CMK (cell line): ENCODE measurements around the gene MRPS2.
"Not testable (repeated sequence)": the region's sequence is repeated elsewhere in the genome, so short reads cannot be mapped to it uniquely, and the experiment has no call there.

Experiments used
- DNase-seq: peaks from one replicate; pipeline ENCODE4 v3.0.0-alpha.2; 2010; ENCODE audit warnings: low read depth

The MRPS2 gene

GRCh38 chr9:135500071-135500524, 384 bp upstream of the MRPS2 start:
- no peak for DNase-seq

GRCh38 chr9:135501261-135502167, 1.0 kb downstream of the MRPS2 start:
- DNase-seq = no peak

DNA sequence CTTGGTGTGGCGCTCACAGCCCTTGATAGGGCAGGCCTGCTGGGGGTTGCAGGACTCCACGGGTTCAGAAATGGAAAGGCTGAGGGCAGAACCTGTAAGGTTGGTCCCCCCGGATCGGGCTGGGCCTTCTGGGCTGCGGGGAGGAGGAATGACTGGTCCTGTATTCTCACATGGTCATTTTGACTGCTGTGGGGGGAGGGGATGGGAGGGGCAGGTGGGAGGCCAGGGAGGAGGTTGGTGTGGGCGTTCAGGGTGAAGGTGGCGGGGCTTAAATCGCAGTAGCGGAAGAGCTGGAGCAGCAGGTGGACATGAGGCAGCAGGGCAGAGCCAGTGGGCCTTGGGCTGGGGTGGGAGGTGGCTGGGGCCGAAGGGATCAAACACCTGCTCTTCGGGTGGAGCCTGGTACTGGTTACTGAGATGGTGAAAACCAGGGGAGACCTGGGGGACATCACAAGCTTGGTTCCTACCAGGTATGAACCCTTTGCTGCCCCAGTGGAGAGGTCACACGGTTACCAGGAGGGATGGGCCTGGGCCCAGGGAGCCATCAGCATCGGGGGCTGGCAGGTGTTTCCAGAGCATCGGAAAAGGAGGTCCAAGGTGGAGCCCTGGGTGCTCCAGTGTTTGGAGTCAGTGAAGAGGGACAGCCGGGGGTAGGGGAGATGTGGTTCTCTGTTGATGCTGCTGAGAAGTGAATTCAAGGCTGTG, 1.8 kb downstream of the MRPS2 start:
- DNase-seq = no peak

- DNase-seq = no peak
Measured at GRCh38 chr9:135502873-135503321, 2.4 kb downstream of the MRPS2 start.

DNA sequence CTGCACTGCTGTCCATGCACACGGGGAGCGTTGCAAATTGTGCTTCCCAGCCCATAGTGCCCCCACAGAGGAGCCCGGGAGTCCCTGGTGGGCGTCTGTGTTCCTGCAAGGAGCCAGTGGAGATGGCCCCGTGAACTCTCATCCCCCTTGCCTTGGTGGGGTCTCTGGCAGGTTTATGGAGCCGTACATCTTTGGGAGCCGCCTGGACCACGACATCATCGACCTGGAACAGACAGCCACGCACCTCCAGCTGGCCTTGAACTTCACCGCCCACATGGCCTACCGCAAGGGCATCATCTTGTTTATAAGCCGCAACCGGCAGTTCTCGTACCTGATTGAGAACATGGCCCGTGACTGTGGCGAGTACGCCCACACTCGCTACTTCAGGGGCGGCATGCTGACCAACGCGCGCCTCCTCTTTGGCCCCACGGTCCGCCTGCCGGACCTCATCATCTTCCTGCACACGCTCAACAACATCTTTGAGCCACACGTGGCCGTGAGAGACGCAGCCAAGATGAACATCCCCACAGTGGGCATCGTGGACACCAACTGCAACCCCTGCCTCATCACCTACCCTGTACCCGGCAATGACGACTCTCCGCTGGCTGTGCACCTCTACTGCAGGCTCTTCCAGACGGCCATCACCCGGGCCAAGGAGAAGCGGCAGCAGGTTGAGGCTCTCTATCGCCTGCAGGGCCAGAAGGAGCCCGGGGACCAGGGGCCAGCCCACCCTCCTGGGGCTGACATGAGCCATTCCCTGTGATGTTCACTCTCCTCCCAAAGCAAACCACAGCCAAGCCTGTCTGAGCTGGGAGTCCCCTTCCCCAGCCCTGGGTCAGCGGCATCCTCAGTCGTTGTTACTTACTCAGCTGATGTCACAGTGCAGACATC, 3.1 kb downstream of the MRPS2 start:
- no peak for DNase-seq

DNA sequence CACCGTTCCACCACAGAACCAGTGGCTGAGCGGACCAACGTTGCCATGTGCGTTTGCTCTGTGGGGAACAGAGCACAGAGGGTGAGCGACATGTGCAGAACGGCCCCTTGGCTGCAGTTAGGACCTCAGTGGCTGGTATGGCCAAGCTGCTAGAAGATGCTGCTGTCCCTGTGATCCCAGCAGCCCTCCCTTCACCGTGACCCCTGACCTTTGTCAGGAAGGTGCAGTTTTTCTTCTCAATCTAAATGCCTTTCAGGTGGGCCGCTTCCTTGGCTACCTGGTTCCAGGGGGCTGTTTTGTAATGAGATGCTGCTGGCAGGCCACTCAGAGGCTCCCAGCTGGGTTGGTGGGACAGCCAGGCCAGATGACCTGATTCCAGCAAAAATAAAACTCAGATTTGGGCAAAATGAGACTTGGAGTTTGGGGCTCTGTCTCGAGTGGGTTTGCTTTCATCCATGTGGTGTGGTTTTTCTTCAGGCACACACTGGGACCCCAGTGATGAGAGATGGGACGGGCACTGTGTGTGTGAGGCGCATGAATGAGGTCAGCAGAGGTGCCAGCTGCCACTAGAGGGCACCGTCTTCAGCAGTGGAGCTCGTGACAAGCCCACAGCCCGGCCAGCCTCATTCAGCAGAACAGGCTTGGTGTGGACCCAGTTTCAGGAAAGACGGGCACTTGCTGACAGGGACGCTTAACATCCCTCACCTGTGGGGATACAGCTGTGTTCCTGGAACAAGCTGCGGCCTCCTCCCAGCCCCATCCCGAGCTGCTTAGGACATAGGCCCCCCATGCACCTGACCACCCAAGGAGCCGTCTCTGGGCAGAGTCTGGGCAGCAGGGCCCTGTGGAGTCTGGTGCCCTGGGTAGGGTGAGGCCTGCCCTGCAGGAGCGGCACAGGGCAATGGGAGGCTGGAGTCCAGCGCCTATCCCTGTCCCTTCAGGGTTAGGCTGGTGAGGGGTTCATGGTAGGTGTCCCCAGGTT, 4.1 kb downstream of the MRPS2 start:
- DNase-seq = peak; percentile 50

DNA sequence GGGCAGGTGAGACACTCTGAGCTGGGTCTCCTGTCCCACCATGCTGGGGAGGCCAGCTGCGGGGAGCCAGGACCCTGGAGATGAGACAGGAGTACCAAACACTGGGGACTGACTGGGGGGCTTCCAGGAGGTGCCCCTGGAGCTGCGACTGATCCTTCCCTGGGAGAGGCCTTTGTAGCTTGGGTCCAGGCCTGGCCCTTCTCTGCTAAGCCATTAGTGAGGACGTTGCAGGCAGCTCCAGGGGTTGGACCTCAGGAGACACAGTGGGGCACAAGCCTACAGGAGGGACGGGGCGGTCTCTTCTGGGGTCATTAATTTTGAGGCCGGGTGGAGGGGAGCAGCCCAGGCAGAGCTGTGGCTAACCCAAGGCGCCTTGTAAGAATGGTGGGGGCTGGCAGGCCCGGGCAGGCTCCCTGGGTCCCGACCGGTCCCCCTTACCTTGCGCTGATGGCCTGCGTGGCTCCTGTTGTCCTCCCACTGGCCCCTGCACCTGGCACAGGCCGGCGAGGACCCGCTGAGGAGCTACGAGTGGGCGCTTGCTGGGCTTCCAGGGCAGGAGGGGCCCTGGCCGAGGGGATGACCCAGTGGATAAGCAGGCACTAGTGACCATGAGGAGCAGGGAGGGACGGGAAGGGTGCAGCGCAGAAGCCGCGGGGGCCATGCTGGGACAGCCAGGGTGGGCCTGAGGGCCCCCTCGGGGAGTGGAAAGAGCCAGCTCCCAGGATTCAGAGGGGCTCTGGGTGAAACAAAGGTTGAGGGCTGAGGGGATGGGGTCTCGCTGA, 5.1 kb downstream of the MRPS2 start:
- no peak for DNase-seq

DNA sequence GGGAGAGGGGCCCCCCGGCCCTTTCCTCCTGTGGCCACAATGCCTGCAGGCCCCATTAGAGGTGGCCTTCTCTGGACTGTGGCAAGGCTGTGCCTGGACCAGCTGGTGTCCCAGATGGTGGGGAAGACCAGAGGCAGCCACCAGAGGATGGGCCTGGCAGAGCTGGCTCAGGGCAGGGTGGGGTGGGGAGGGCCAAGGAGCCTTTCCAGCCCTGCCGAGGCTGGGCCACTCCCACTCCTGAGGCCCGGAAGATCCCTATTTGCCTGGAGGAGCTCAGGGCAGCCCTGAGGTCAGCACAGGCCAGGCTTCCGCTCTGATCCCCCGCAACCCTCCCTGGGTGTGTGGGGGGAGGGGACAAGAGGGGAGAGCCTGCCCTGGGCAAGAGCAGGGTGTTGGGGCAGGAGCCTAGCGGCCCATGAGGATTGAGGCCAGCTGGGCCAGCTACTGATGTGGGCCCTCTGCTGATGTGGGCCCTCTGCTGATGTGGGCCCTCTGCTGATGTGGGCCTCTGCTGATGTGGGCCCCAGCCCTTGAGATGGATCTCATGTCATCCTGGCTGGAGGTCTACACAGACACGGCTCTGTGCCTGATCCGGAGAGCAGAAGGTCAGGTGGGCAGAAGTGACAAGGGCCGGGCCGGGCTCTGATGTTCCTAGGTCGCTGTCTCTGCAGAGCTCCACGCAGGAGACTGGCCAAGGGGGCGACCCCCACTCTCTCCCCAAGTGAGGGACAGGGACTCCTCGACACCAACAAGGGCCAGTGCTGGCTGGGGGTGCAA, 6.0 kb downstream of the MRPS2 start:
- DNase-seq = peak; percentile 60

DNA sequence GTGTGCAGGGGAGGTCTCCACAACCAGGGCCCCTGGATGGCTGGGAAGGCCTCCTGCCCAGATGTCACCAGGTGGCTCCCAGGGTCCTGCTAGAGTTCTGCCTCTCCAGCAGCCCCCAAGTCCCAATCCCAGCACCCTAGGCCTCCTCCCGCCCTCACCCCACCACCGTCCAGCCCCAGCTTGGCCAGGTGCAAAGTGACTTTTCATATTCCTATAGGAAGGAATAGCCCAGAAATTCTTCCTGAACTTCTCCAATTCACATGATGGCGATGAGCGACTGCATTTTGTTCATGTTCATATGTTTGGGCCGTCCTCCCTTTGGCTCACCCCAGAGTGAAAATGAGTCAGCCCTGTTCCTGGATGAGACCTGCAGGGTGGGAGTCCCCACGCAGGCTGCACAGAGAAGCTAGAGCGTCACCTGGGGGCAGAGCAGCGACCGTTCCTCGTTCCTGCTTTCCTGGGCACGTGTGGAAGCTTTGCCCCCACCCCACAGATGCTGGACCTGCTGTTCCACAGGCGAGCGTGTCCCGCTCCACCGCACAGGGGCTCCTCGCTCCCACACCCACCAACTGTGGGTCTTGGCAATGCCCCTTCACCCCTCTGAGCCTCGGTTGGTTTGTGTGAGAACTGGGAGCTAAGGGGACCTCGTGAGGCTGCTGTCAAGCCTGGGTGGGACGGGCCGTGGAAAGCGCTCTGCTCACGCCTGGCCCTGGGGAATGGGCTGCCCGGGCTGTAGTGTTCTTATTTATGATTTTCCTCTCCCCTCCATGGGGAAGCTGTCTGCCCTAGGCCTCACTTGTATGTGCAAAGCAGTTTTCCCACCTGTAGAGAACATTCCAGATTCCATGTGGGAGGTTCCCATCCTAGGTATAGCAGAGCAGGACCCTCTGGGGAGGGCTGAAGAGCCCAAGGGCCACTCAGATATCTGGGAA, 6.9 kb downstream of the MRPS2 start:
- DNase-seq = no peak

GRCh38 chr9:135508211-135508820, 7.8 kb downstream of the MRPS2 start:
- DNase-seq = no peak

DNA sequence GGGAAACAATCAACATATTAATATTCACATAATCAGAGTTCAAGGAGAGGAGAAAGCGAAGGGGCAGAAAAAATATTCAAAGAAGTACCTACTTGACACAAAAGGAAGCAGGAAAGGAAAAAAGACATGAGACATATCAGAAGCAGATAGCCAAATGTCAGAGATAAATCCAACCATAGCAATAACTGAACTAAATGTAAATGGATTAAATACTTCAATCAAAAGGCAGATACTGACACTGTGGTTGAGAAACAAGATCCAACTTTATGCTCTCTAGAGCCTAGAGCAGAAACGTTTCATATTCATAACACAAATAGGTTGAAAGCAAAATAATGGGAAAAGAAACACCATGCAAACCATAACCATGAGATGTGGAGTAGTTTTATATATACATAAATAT, 9.0 kb downstream of the MRPS2 start:
- no peak for DNase-seq

GRCh38 chr9:135512241-135512603, 11.7 kb downstream of the MRPS2 start:
- no peak for DNase-seq

GRCh38 chr9:135512904-135513303, 12.4 kb downstream of the MRPS2 start:
- no peak for DNase-seq

DNA sequence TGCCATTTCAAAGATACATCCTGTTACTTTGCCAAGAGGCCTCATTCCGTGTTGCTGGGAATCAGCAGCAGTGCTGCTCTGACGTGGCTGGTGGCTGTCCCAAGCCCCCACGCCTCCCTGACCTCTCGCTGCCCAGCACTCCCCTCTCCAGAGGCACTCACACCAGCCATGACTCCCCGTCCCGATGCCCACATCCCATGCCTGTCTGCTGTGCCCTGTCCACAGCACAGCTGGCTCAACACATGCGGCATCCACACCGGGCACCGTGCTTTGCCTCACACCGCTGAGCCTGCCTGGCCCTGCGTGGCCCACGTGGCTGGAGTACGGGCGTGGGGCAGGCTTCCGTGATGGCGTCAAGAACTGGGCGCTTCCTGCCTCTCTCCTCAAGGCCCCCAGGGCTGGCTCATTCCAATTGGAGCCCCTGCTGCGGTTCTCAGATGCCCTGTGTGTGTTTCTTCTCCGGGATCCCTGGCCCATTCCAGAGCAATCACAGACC, 12.9 kb downstream of the MRPS2 start:
- DNase-seq = no peak

DNA sequence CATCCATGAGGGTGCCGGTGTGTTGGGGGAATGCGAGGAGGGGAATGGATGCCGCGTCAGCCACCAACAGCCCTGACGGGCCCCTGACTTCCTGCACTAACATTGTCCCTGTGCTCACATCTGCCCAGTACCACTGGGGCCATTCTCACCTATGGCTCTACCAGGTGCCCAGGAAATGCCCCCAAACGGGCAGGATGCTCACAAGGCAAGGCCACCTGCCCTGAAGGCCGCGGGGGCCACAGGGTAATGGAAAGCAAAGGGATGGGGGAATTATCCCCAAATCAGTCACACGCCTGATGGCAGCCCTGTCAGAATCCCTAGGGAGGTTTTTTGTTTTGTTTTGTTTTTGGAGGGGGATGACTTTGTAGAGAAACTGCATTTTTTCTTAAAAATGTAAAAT, 13.4 kb downstream of the MRPS2 start:
- not testable (repeated sequence) for DNase-seq

GRCh38 chr9:135514342-135515082, 14.0 kb downstream of the MRPS2 start:
- DNase-seq = no peak
